GM10266 (cell line): ENCODE results near the gene ZNF35.

Source experiments
- DNase-seq: peaks from one replicate; pipeline ENCODE4 v3.0.0; 2012; ENCODE audit errors: extremely low spot score
- TF ChIP-seq, protein P1 (sequence below): IDR thresholded peaks from 2 replicates; pipeline ENCODE4 v1.5.1; 2012; ENCODE audit warnings: mild to moderate bottlenecking, low read depth; ENCODE audit not compliant: control insufficient read depth, insufficient read depth; ENCODE audit errors: missing control alignments

The ZNF35 gene

DNA sequence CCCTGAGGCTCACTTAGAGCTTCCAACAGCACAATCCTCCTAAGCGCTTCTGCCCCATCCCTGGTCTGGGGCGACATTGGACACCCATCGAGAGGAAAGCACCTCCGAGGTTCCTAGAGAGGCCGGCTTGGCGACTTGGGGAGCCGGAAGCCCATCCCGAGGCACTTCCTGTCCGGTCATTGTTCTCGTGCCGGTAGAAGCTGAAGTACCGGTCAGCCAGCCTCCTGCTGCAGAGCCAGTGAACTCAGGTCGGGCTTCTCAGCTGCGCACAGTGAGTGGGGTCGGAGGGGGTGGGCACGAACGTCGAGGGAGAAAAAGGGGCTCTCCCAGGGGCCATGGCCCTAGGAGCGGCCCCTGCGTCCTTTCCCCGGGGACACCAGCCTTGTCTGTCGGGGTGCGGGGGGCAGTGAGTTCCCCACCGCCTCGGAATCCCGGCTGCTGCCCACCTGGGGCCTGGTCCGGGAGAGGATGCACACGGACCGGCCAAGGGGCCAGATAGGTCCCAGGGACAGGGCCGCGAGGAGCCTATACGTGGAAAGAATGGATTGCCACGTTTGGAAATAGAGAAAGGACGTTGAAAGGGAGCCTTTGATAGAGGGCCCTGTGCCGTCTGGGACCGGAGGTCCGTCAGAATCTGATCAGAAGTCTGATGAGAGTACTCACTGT is at the start of gene ZNF35:
Gene ZNF35, plus strand, starts transcription at position 169 of the 666 bp plus-strand sequence. CDS start 2,336 bp downstream, outside the sequence.
- TF ChIP-seq, protein P1, sequence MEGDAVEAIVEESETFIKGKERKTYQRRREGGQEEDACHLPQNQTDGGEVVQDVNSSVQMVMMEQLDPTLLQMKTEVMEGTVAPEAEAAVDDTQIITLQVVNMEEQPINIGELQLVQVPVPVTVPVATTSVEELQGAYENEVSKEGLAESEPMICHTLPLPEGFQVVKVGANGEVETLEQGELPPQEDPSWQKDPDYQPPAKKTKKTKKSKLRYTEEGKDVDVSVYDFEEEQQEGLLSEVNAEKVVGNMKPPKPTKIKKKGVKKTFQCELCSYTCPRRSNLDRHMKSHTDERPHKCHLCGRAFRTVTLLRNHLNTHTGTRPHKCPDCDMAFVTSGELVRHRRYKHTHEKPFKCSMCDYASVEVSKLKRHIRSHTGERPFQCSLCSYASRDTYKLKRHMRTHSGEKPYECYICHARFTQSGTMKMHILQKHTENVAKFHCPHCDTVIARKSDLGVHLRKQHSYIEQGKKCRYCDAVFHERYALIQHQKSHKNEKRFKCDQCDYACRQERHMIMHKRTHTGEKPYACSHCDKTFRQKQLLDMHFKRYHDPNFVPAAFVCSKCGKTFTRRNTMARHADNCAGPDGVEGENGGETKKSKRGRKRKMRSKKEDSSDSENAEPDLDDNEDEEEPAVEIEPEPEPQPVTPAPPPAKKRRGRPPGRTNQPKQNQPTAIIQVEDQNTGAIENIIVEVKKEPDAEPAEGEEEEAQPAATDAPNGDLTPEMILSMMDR = no peak
- peak; percentile 84 for DNase-seq

GRCh38 chr3:44601749-44602148 is 46.8 kb upstream of the ZNF35 start:
- TF ChIP-seq, protein P1 = no peak
- no peak for DNase-seq

DNA sequence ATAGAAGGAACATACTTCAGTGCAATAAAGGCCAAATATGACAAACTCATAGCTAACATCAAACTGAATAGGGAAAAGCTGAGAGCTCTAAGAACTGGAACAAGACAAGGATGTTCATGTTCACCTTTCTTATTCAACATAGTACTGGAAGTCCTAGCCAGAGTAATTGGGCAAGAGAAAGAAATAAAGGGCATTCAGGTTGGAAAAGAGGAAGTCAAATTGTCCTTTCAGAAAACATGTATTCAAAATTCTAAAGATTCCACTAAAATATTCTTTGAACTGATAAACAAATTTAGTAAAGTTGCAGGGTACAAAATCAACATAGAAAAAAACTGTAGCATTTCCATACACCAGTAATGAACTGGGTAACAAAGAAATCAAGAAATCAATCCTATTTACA is 35.9 kb upstream of the ZNF35 start:
- TF ChIP-seq, protein P1 = no peak
- DNase-seq = no peak

- TF ChIP-seq, protein P1 = peak; percentile 24
Measured at GRCh38 chr3:44624749-44625480, 23.6 kb upstream of the ZNF35 start, which contains the start of gene ZNF197. Gene ZNF197 (plus strand): TSS chr3:44625036. CDS start chr3:44629155, 4,119 bp downstream.

GRCh38 chr3:44628716-44629115 is 19.8 kb upstream of the ZNF35 start:
- TF ChIP-seq, protein P1 = no peak
- DNase-seq = no peak

More at GRCh38 chr3:44624749-44625480, 23.6 kb upstream of the ZNF35 start, which contains the start of gene ZNF197:
- peak; percentile 75 for DNase-seq

GRCh38 chr3:44632193-44632592 is 16.3 kb upstream of the ZNF35 start:
- TF ChIP-seq, protein P1 = no peak
- no peak for DNase-seq

GRCh38 chr3:44642337-44642736 is 6.2 kb upstream of the ZNF35 start:
- DNase-seq = no peak
- TF ChIP-seq, protein P1 = no peak
